CD4-positive, alpha-beta T cell treated with Interleukin-6 for 4 hours (primary cell): ENCODE data around the gene GNAZ.

ENCODE experiments used
- DNase-seq: peaks from one replicate; pipeline ENCODE4 v3.0.0-alpha.2; 2020; ENCODE audit warnings: mixed read lengths

The GNAZ gene

DNA sequence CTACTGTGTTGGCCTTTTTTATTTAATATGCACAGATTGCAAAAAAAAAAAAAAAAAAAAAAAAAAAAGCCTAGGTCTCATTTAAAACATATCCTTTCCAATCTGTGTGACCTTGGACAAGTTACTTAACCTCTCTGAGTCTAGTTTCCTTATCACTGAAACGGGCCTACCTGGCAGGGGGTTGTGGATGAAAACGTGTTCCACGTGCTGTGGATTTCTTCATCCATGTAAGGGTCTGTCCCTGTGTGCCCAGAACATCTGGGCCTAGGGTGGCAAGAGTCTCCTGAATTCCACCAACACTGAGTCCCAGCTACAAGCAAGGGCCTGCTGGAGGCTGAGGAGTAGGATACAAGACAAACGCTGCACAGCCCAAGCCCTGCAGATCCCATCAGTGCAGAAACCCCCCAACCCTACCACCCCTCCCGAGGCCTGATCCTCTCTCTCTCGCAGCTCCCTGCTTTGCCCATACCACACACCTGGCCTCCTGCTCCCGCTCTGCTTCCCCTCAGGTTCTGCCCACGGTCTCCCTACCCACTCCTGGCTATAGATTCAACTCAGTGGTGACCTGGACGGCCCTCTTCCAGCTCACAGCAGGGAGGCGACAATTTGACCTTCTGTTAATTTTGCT, 4.7 kb upstream of the GNAZ start:
- no peak for DNase-seq

- no peak for DNase-seq
Measured at GRCh38 chr22:23066200-23067022, 3.9 kb upstream of the GNAZ start.

DNA sequence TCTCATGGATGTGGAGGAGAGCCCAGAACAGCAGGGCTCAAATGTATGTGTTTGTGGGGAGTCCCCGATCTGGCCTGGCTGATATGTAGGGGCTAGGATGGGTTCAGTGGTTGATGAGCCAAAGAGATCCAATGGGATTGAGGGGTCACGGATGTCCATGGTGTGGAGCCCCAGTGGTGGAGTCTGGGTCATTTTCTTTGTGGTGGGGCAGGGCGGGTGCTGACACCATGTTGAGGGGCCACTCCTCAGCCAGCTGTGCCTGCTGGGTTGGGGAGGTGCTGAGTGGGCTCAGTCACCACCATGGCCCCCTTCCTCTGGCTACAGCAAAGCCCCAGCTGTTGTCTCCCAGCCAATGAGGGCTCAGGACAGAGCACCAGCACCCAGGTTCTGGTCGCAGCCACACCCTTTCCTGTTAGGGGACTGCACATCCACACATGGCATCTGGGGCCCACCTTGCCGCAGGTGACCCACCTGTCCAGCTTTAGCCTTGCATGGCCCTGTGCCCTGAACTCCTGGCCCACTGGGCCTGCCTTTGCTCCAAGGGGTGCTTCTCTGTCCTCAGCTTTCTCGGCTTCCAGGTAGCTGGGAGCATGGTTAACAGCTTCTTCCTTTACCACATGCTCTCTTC, 3.2 kb upstream of the GNAZ start:
- DNase-seq, result no peak

DNA sequence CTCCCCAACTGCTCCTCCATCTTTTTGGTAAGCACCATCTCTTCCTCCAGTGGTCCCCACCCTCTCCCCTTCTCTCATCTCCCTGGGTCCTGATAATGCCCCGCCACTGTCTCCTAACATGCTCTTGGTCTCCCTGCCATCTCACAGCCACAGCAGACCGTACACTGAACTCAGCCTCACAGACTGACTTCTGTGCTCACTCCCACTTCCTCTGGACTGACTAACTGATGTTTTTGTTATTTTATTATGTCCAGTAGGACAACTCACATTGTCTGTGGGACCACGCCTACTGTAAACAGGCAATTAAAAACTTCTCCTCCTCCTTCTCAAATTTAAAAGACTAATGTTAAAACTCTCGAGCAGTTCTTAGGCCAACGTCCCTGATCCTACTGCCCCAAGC, 2.6 kb upstream of the GNAZ start:
- DNase-seq, result no peak

DNA sequence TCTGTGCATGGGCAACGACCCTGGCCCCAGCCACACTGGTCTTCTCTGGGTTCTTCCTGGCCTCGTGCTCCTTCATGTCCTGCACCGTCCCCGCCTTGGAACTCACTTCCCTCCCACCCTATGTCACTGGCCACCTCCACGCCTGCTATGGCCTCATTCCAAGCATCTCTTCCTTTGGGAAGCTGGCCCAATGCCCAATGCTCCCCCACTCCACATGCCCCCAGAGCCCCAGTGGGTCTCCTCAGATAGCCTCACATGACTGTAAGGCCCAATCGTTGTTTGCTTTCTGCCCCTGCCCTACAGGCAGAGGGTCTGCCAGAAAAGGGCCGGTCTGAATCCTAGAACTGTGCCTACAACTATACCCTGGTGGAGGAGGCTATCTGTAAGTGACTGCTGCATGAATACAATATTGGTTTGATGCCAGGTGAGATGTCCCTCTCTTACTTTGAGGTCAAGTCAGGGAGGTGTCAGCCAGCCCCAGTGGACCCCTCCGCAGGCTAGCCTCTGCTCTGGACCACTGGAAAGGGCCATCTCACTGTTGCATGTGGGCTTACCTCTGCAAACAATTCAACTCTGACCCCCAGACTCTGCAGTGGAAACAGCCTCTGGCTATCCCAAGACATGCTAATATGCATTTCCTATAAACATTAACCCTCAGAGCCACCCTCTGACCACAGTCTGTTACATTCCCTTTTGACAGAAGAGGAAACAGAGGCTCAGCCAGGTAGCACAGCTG, 2.1 kb upstream of the GNAZ start:
- DNase-seq, result no peak

DNA sequence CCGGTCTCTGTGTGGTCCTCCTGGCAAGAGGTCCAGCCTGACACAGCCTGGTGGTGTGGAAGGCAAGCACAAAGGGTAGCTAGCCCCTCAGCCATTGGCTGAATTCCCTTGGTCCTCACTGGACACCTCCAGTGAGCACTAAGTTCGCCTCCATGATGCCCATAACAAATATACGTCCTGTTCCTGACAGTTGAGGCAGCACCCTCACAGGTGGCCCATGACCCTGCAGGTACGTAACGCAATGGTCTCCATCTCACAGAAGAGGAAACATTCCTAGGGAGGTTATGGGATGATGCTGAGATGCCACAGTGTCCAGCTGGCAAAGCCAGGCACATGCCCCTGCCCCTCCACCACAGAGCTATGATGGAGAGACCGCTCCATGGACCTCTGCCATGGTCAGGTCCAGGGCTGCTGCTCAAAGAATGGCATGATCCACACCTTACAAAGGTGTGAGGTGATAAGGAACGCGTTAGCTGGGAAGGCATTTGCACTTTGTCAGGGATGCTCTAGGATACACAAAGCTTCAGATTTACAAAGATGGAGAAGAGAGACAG, 1.4 kb upstream of the GNAZ start:
- no peak for DNase-seq

DNA sequence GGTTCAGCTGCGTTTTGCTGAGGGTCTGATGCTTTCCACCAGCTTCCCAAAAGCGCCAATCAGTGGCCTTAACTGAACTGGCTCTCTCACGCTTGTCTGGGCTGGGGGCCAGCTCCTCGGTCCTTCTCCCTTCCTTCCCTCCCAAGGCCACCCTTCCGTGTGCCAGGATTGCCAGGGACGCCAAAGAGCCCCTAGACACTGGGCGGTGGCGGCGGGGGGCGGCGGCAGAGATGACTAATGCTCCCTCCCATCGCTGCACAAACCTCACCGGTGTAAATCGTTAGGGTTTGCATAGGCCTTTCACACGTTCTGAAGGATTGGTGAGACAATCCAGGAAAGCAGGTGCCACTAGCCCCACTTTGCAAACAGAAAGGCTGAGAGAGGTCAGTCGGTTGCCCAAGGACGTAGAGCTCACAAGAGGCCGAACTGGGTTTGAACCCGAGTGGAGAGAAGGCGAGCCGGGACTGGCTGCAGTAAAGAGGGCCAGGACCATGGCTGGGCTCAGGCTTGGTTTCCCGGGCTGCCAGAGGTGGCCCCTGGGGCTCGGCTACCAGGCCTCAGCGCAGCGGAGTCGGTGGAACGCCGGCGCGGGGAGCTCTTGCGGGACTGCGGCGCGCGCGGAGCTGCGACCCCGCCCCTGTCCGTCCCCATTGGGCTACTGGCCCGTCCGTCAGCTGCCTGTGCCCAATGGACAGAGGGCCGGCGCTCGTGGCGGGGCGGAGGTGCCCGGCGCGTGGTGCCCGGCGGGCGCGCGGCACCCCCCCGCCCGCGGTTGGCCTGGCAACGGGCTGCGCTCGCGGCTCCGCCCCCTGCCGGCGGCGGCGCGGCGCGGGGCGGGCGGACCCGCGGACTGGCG, 589 bp upstream of the GNAZ start:
- peak; percentile 89 for DNase-seq

GRCh38 chr22:23071230-23072076, 1.1 kb downstream of the GNAZ start:
- no peak for DNase-seq

DNA sequence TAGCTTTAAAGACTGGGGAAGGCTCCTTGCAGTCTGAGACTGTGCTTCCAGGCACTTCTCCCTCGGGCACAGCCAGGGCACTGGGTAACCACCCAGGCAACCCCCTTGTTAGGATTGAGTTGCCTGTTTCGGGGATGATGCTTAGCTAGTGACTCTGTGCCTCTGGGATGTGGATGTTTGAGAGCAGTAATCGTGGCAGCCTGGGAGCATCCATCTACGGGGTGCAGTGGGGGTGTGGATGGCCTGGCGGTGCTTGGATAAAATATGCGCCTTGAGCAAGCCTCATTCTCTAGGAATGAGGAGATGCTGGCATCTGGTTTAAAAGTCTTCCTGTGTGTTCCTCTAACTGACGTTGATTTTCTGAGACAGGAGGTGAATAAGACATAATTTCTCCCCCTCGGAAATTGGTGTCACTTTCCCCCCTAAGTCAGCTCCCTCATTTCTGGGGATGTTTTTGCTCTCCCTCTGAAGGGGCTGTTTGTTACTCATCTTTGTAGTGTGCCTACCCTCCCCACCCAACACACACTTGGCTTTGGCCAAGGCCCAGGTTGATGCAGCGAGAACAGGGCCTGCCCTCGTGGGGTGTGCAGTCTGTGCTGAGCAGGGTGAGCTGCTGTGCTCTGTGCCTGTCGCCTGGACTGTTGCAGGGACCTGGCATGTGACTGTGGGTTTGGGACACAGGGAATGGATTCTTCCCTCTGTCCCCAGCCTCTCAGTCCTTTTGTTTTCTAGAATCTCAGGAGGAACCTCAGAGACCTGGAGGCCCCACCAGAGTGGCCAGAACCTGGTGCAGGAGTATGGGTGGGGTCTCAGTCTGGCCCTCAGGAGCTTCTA, 2.0 kb downstream of the GNAZ start:
- DNase-seq, result no peak

DNA sequence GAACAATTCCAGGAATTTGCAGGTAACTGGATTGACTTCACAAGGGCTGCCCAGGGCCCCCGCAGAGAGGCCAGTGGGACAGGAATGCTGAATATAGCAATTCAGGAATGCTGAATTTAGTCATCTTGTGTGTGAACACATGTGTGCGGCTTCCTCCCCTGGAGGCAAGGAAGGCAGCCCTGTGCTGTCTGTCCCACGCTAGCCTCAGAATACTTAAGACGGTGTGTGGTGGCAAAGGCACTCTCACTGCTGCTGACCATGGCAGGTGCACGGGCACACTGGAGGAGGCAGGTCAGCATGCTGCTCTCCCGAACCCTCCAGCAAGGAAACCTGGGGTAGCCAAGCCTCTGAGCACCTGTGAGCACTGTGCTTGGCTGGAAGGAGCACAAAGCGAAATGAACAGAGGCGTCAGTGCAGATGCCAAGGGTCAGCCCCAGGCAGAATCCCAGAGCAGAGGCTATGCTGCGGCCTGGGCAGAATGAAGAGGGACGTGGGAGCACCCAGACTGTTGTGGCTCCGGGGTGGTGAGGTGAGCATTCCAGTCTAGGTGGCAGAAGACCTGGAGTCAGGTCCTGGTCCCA, 2.7 kb downstream of the GNAZ start:
- DNase-seq, result no peak

DNA sequence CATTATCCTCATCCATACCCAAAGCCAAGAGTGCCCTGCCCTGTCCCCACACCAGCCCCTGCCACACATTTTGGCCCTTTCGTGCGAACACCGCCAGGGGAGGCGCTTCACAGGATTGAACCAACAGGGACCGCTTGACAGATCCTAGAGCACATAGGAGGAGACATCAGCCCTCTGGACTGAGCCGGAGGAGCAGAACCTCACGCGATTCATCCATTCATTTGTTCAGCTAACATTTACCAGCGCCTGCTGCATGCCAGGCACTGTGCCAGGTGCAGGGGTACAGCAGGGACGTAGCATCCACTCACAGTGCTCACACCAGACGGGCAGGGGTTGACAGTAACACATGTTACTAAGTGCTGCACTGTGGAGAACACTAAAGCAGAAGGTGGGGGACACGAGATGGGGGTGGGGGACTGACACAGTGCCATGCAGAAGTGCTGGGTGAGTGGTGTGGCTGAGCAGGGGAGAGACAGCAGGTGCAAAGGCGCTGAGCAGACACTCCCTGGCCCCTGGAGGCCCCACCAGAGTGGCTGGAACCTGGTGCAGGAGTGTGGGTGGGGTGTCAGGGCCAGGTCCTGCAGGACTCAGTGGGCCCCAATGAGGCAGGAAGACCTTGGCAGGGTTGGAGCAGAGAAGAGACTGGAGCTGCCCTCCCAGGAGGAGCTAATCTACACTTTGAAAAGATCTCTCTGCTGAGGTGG, 3.4 kb downstream of the GNAZ start:
- no peak for DNase-seq

DNA sequence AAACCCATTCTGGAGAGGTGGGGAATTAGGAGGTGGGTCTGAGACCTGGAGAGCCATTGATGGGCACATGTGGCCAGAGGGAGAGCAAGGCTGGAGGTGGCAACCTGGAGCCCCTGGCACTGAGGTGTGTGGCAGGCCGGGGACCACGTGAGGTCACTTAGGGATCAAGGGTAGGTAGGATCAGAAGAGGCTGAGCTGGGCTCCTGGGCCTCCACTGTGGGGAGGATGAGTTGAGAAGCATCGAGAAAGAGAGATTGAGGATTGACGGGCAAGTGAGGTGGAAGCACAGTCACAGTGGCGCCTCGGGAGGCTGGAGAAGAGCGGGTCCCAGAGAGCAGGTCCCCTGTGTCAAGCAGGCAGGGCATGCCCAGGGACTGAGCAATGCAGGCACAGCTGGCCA, 4.1 kb downstream of the GNAZ start:
- DNase-seq, result no peak

DNA sequence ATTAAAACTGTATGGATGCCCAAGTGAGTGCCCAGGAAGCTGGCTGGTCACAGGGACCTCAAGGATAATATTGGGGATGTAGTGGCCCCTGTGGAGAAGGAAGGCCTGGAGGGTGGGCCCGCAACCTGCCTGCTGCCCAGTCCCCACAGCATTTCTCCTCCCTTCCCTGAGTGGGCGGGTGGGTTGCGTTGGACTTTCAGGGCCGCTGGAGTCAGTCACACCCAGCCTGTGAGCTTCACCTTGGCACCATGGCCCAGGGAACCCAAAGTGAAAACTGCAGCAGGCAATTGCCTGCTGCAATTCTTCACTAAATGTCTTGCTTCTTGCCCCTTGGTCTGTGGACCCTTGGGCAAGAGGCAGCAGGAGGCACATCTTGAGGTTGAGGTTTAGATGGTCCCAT, 4.7 kb downstream of the GNAZ start:
- DNase-seq, result no peak

GRCh38 chr22:23075525-23076216, 5.4 kb downstream of the GNAZ start:
- no peak for DNase-seq

- no peak for DNase-seq
Measured at GRCh38 chr22:23076896-23077572, 6.7 kb downstream of the GNAZ start.

DNA sequence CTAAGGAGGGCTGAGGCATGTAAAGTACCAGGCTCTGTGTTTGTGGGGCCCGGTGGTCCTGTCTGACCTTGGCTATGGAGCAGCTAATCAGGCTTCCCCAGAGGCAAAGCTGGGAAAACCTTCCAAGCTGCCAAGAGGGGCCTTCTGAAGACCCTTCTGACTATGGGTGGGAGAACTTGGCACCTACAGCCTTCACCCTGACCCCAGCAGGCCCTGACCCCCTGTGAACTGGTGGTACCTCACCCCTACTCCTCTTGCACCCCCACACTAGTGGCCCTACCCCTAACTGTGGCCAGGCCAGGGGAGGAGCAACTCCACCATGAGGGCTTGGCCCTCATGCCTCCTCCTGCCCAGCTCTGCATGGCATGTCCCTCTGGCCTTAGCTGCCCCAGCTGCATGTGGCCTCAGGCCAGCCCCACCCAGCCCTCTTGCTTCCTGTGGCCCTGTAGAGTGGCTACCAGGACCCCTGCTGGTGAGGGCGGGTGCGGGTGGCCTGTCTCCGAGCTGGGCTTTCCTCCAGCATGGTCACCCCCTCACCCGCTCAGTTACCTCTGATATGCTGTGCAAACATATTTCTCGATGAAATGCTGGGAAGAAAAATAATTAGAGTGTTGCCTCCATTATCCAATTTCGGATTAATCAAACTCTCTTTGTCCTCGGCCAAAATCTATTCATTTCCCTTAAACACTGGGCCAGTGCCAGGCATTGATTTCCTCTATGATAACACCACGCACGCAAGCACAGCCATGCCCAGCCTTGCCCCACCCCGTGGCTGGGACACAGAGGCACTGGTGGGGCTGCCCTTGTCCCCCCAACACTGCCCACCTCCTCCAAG, 7.5 kb downstream of the GNAZ start:
- DNase-seq, result no peak

GRCh38 chr22:23078462-23078787, 8.1 kb downstream of the GNAZ start:
- DNase-seq, result no peak
